WTC11 (cell line): Measurements from ENCODE around the gene DNAJC8. TPM values are rescaled to one million over a fixed set of nuclear protein-coding genes. Genes with fewer than 3 reads are reported as not detected.

Experiments
- ATAC-seq: fragments of 200-7000 bp; cut with Tn5 transposase; 2 replicates; pipeline ENCODE4 v1.10.0; 2021; ENCODE audit warnings: mild to moderate bottlenecking, moderate library complexity
- CTCF ChIA-PET: fragments of 300-600 bp; sonication (Branson Sonifier 250); formaldehyde crosslinking; loops from one replicate; lab custom pipeline; 2021; ENCODE audit warnings: antibody characterized with exemption; lab: Charles Lee
- POLR2A ChIA-PET: fragments of 350-600 bp; sonication (Branson Sonifier 250); formaldehyde crosslinking; loops from one replicate; lab custom pipeline; 2021; ENCODE audit warnings: antibody characterized with exemption; lab: Charles Lee
- DNase-seq: peaks from one replicate; pipeline ENCODE4 v3.0.0; 2021; ENCODE audit warnings: low spot score
- H3K27ac Mint-ChIP-seq: 2 replicates; pipeline ENCODE4 v1.8.0; 2021; ENCODE audit warnings: mixed read lengths
- H3K27me3 Mint-ChIP-seq: 2 replicates; pipeline ENCODE4 v1.8.0; 2021; ENCODE audit warnings: low read depth, mild to moderate bottlenecking, moderate library complexity, mixed read lengths
- H3K36me3 Mint-ChIP-seq: 2 replicates; pipeline ENCODE4 v1.8.0; 2021; ENCODE audit warnings: mixed read lengths
- H3K4me1 Mint-ChIP-seq: 2 replicates; pipeline ENCODE4 v1.8.0; 2022; ENCODE audit warnings: mixed read lengths
- H3K4me3 Mint-ChIP-seq: 2 replicates; pipeline ENCODE4 v1.8.0; 2021; ENCODE audit warnings: mild to moderate bottlenecking, moderate library complexity, mixed read lengths
- H3K9me3 Mint-ChIP-seq: 2 replicates; pipeline ENCODE4 v1.8.0; 2021; ENCODE audit warnings: mixed read lengths
- CREB1 ChIP-seq: sonication (generic); formaldehyde crosslinking; IDR thresholded peaks from 2 replicates; pipeline ENCODE4 v1.8.0; 2023; ENCODE audit warnings: mild to moderate bottlenecking, missing genetic modification reagents
- ESRRA ChIP-seq: sonication (generic); formaldehyde crosslinking; IDR thresholded peaks from 2 replicates; pipeline ENCODE4 v1.8.1; 2022; ENCODE audit warnings: mild to moderate bottlenecking, missing genetic modification reagents, borderline replicate concordance
- FOXK1 ChIP-seq: sonication (generic); formaldehyde crosslinking; IDR thresholded peaks from 2 replicates; pipeline ENCODE4 v1.8.0; 2022; ENCODE audit warnings: mild to moderate bottlenecking, moderate library complexity, missing genetic modification reagents
- KAT7 ChIP-seq: sonication (generic); formaldehyde crosslinking; IDR thresholded peaks from 2 replicates; pipeline ENCODE4 v1.8.1; 2023; ENCODE audit warnings: missing genetic modification reagents, mild to moderate bottlenecking, borderline replicate concordance
- NFYB ChIP-seq: sonication (generic); formaldehyde crosslinking; conservative IDR thresholded peaks from 2 replicates; pipeline ENCODE4 v1.8.0; 2022; ENCODE audit warnings: low read depth, missing genetic modification reagents
- NR2C2 ChIP-seq: sonication (generic); formaldehyde crosslinking; IDR thresholded peaks from 2 replicates; pipeline ENCODE4 v1.8.0; 2022; ENCODE audit warnings: mild to moderate bottlenecking, missing genetic modification reagents
- SOX15 ChIP-seq: fragments of 250-450 bp; sonication (Bioruptor Pico); IDR thresholded peaks from 2 replicates; pipeline ENCODE4 v1.9.0; 2021; ENCODE audit warnings: mild to moderate bottlenecking
- SP1 ChIP-seq: sonication (generic); formaldehyde crosslinking; conservative IDR thresholded peaks from 2 replicates; pipeline ENCODE4 v1.8.1; 2022; ENCODE audit warnings: missing genetic modification reagents
- TCF7 ChIP-seq: sonication (generic); formaldehyde crosslinking; IDR thresholded peaks from 2 replicates; pipeline ENCODE4 v1.8.0; 2022; ENCODE audit warnings: mild to moderate bottlenecking, low read depth, missing genetic modification reagents, moderate library complexity
- TEAD1 ChIP-seq: sonication (generic); formaldehyde crosslinking; IDR thresholded peaks from 2 replicates; pipeline ENCODE4 v1.8.0; 2022; ENCODE audit warnings: mild to moderate bottlenecking, missing genetic modification reagents
- ZNF138 ChIP-seq: sonication (generic); formaldehyde crosslinking; conservative IDR thresholded peaks from 2 replicates; pipeline ENCODE4 v1.8.1; 2022; ENCODE audit warnings: mild to moderate bottlenecking, moderate library complexity, missing genetic modification reagents
- total RNA-seq: library from RNA; stranded (reverse); gene quantifications from 3 replicates; pipeline ENCODE4 v1.2.3, GENCODE V29; 2021
- TF ChIP-seq, protein P1 (sequence below): fragments of 250-450 bp; sonication (Bioruptor Pico); IDR thresholded peaks from 2 replicates; pipeline ENCODE4 v1.9.0; 2021; ENCODE audit warnings: moderate library complexity, mild to moderate bottlenecking, inconsistent platforms, borderline replicate concordance
- TF ChIP-seq, protein P2 (sequence below): fragments of 250-450 bp; sonication (Bioruptor Pico); conservative IDR thresholded peaks from 2 replicates; pipeline ENCODE4 v1.9.0; 2021; ENCODE audit warnings: mild to moderate bottlenecking
- TF ChIP-seq, protein P3 (sequence below): sonication (generic); formaldehyde crosslinking; IDR thresholded peaks from 2 replicates; pipeline ENCODE4 v1.8.1; 2023; ENCODE audit warnings: mild to moderate bottlenecking, missing genetic modification reagents, moderate library complexity
- TF ChIP-seq, protein P4 (sequence below): sonication (generic); formaldehyde crosslinking; IDR thresholded peaks from 2 replicates; pipeline ENCODE4 v1.8.1; 2023; ENCODE audit warnings: mild to moderate bottlenecking, missing genetic modification reagents
- TF ChIP-seq, protein P5 (sequence below): sonication (generic); formaldehyde crosslinking; IDR thresholded peaks from 2 replicates; pipeline ENCODE4 v1.8.1; 2022; ENCODE audit warnings: low read depth, missing genetic modification reagents, borderline replicate concordance
- TF ChIP-seq, protein P6 (sequence below): sonication (generic); formaldehyde crosslinking; IDR thresholded peaks from 2 replicates; pipeline ENCODE4 v1.8.0; 2023; ENCODE audit warnings: missing genetic modification reagents, mild to moderate bottlenecking, borderline replicate concordance
- TF ChIP-seq, protein P7 (sequence below): sonication (generic); formaldehyde crosslinking; IDR thresholded peaks from 2 replicates; pipeline ENCODE4 v1.8.0; 2023; ENCODE audit warnings: missing genetic modification reagents
- TF ChIP-seq, protein P8 (sequence below): sonication (generic); formaldehyde crosslinking; IDR thresholded peaks from 2 replicates; pipeline ENCODE4 v1.8.1; 2022; ENCODE audit warnings: mild to moderate bottlenecking, moderate library complexity, missing genetic modification reagents
- TF ChIP-seq, protein P9 (sequence below): sonication (generic); formaldehyde crosslinking; IDR thresholded peaks from 2 replicates; pipeline ENCODE4 v1.8.0; 2022; ENCODE audit warnings: mild to moderate bottlenecking, missing genetic modification reagents

The DNAJC8 gene
- total RNA-seq, 1 experiment from 2014 or later, result 112 TPM

DNA sequence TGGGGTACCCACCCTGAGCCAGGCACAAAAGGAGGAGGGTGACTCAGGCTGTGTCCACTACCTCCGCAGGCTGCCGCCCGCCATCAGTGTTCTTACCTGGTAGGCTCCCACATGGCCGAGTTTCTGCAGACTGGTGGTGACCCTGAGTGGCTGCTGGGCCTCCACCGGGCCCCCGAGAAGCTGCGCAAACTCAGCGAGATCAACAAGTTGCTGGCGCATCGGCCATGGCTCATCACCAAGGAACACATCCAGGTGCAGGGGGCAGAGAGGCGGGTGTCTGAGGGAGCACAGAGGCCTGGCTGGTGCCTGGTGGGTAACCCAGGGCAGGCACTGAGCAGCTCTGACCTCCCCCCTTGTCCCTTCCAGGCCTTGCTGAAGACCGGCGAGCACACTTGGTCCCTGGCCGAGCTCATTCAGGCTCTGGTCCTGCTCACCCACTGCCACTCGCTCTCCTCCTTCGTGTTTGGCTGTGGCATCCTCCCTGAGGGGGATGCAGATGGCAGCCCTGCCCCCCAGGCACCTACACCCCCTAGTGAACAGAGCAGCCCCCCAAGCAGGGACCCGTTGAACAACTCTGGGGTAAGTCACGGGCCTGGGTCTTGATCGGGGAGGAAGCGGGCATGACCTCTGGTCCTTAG lies 39.5 kb upstream of the DNAJC8 start:
- H3K36me3 Mint-ChIP-seq, result peaks cover 46% of the 10 kb centered on the region
- 0 out of 2 replicates have a peak, but pooled peaks cover 5% of the 10 kb centered on the region for H3K4me1 Mint-ChIP-seq
- no peak overlapping the region for H3K4me3 Mint-ChIP-seq
- TF ChIP-seq KAT7 (no peak), TCF7 (no peak), CREB1 (CRISPR knock-in tag) (no peak), ESRRA (CRISPR knock-in tag) (no peak), NFYB (CRISPR knock-in tag) (no peak), NR2C2 (CRISPR knock-in tag) (no peak)
- TF ChIP-seq, protein P1, sequence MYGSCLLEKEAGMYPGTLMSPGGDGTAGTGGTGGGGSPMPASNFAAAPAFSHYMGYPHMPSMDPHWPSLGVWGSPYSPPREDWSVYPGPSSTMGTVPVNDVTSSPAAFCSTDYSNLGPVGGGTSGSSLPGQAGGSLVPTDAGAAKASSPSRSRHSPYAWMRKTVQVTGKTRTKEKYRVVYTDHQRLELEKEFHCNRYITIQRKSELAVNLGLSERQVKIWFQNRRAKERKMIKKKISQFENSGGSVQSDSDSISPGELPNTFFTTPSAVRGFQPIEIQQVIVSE (CRISPR knock-in tag), result no peak
- TF ChIP-seq, protein P2, sequence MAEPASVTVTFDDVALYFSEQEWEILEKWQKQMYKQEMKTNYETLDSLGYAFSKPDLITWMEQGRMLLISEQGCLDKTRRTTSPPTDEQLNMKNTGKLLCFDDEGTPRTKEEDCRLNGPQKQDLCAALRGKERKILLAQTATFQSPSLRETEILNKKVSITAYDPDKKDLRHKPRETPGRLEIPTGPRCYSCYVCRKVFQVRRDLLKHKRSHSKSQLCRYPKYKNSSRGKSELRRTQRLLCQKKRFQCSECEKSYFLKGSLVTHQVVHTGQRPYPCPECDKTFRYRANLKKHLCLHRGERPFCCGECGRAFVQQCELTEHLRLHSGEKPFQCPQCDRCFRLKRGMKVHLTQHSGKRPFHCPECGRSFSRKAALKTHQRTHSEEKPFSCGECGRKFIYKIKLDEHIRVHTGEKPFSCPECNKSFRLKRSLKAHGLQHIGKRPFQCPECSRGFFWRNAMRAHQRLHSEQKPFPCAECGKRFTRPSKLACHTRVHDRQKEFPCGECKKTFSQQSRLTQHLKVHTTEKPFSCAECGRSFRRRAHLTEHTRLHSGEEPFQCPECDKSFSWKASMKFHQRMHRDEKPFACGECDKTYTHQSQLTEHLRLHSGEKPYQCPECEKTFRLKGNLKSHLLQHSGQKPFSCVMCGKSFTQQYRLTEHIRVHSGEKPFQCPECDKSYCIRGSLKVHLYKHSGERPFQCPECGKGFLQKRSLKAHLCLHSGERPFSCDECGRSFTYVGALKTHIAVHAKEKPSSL, result no peak
- ATAC-seq (no peak), DNase-seq (no peak)
- ChIA-PET CTCF (interaction anchor here (0.8 kb wide), 1 partner anchor 24 kb away, joined by 3 read pairs; no protein-coding TSS in a partner anchor), POLR2A (interaction anchor here (1.2 to 1.9 kb wide), 2 partner anchors 9 to 23 kb away, joined by 3 to 6 read pairs; no protein-coding TSS in a partner anchor)
- no peaks in the 10 kb centered on the region for H3K27me3 Mint-ChIP-seq
- no peaks in the 10 kb centered on the region for H3K9me3 Mint-ChIP-seq
- no peak overlapping the region for H3K27ac Mint-ChIP-seq

DNA sequence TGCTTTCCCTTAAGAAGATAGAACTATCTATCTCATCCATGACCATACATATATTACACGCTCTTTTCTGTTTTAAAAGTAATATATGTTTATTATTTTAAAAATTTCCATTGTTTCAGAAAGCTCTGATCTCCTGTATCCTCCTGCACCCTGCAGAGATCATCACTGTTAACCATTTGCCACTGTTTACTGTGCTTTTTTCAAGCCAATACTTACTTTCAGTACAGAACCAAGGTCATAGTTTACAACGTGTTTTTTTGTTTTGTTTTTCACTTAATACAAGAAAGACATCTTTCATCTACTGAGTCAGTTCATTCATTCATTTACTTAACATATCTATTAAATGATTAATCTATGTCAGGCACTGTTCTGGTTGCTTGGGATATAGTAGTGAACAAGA lies 36.7 kb upstream of the DNAJC8 start:
- no peaks in the 10 kb centered on the region for H3K9me3 Mint-ChIP-seq
- TF ChIP-seq TEAD1, result no peak
- TF ChIP-seq, protein P3, sequence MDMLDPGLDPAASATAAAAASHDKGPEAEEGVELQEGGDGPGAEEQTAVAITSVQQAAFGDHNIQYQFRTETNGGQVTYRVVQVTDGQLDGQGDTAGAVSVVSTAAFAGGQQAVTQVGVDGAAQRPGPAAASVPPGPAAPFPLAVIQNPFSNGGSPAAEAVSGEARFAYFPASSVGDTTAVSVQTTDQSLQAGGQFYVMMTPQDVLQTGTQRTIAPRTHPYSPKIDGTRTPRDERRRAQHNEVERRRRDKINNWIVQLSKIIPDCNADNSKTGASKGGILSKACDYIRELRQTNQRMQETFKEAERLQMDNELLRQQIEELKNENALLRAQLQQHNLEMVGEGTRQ (CRISPR knock-in tag), result no peak
- no peak for TF ChIP-seq FOXK1 (CRISPR knock-in tag)
- TF ChIP-seq, protein P4, sequence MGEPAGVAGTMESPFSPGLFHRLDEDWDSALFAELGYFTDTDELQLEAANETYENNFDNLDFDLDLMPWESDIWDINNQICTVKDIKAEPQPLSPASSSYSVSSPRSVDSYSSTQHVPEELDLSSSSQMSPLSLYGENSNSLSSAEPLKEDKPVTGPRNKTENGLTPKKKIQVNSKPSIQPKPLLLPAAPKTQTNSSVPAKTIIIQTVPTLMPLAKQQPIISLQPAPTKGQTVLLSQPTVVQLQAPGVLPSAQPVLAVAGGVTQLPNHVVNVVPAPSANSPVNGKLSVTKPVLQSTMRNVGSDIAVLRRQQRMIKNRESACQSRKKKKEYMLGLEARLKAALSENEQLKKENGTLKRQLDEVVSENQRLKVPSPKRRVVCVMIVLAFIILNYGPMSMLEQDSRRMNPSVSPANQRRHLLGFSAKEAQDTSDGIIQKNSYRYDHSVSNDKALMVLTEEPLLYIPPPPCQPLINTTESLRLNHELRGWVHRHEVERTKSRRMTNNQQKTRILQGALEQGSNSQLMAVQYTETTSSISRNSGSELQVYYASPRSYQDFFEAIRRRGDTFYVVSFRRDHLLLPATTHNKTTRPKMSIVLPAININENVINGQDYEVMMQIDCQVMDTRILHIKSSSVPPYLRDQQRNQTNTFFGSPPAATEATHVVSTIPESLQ (CRISPR knock-in tag), result no peak
- TF ChIP-seq TCF7, result no peak
- no peak for TF ChIP-seq ZNF138 (CRISPR knock-in tag)
- TF ChIP-seq SOX15, result no peak
- TF ChIP-seq, protein P5, sequence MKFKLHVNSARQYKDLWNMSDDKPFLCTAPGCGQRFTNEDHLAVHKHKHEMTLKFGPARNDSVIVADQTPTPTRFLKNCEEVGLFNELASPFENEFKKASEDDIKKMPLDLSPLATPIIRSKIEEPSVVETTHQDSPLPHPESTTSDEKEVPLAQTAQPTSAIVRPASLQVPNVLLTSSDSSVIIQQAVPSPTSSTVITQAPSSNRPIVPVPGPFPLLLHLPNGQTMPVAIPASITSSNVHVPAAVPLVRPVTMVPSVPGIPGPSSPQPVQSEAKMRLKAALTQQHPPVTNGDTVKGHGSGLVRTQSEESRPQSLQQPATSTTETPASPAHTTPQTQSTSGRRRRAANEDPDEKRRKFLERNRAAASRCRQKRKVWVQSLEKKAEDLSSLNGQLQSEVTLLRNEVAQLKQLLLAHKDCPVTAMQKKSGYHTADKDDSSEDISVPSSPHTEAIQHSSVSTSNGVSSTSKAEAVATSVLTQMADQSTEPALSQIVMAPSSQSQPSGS (CRISPR knock-in tag), result no peak
- TF ChIP-seq, protein P6, sequence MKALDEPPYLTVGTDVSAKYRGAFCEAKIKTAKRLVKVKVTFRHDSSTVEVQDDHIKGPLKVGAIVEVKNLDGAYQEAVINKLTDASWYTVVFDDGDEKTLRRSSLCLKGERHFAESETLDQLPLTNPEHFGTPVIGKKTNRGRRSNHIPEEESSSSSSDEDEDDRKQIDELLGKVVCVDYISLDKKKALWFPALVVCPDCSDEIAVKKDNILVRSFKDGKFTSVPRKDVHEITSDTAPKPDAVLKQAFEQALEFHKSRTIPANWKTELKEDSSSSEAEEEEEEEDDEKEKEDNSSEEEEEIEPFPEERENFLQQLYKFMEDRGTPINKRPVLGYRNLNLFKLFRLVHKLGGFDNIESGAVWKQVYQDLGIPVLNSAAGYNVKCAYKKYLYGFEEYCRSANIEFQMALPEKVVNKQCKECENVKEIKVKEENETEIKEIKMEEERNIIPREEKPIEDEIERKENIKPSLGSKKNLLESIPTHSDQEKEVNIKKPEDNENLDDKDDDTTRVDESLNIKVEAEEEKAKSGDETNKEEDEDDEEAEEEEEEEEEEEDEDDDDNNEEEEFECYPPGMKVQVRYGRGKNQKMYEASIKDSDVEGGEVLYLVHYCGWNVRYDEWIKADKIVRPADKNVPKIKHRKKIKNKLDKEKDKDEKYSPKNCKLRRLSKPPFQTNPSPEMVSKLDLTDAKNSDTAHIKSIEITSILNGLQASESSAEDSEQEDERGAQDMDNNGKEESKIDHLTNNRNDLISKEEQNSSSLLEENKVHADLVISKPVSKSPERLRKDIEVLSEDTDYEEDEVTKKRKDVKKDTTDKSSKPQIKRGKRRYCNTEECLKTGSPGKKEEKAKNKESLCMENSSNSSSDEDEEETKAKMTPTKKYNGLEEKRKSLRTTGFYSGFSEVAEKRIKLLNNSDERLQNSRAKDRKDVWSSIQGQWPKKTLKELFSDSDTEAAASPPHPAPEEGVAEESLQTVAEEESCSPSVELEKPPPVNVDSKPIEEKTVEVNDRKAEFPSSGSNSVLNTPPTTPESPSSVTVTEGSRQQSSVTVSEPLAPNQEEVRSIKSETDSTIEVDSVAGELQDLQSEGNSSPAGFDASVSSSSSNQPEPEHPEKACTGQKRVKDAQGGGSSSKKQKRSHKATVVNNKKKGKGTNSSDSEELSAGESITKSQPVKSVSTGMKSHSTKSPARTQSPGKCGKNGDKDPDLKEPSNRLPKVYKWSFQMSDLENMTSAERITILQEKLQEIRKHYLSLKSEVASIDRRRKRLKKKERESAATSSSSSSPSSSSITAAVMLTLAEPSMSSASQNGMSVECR (CRISPR knock-in tag), result no peak
- TF ChIP-seq, protein P7, sequence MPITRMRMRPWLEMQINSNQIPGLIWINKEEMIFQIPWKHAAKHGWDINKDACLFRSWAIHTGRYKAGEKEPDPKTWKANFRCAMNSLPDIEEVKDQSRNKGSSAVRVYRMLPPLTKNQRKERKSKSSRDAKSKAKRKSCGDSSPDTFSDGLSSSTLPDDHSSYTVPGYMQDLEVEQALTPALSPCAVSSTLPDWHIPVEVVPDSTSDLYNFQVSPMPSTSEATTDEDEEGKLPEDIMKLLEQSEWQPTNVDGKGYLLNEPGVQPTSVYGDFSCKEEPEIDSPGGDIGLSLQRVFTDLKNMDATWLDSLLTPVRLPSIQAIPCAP, result no peak
- TF ChIP-seq SP1 (CRISPR knock-in tag), result no peak
- TF ChIP-seq, protein P8, sequence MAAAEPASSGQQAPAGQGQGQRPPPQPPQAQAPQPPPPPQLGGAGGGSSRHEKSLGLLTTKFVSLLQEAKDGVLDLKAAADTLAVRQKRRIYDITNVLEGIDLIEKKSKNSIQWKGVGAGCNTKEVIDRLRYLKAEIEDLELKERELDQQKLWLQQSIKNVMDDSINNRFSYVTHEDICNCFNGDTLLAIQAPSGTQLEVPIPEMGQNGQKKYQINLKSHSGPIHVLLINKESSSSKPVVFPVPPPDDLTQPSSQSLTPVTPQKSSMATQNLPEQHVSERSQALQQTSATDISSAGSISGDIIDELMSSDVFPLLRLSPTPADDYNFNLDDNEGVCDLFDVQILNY, result no peak
- TF ChIP-seq, protein P9, sequence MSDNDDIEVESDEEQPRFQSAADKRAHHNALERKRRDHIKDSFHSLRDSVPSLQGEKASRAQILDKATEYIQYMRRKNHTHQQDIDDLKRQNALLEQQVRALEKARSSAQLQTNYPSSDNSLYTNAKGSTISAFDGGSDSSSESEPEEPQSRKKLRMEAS (CRISPR knock-in tag), result no peak
- H3K27ac Mint-ChIP-seq, result no peak overlapping the region; the same call in 1 of the 2 replicates
- H3K4me3 Mint-ChIP-seq, result no peak overlapping the region
- no peak for DNase-seq
- ChIA-PET POLR2A (no interaction called here), CTCF (interaction anchor here (0.7 to 2.1 kb wide), 2 partner anchors 21 kb away, joined by 4 to 7 read pairs; no protein-coding TSS in a partner anchor)
- ATAC-seq, result no peak
- peaks cover 30% of the 10 kb centered on the region for H3K4me1 Mint-ChIP-seq
- no peaks in the 10 kb centered on the region for H3K27me3 Mint-ChIP-seq
- peaks cover 32% of the 10 kb centered on the region for H3K36me3 Mint-ChIP-seq
